Measurements from ENCODE around the gene RPP21.

The RPP21 gene

GRCh38 chr6:30386166-30386565, 41.2 kb downstream of the RPP21 start:
- Mint-ChIP-seq H3K9me3 (no peaks in the 10 kb centered on the region), H3K27me3 (peaks cover 79% of the 10 kb centered on the region), H3K27ac (no peak overlapping the region), H3K36me3 (ENCODE audit: low read depth) (no peaks in the 10 kb centered on the region), H3K4me3 (no peak overlapping the region), H3K4me1 (no peaks in the 10 kb centered on the region)
- ATAC-seq (no peak), DNase-seq (no peak)

GRCh38 chr6:30391240-30391639, 46.3 kb downstream of the RPP21 start:
- Mint-ChIP-seq H3K4me3 (no peak overlapping the region), H3K9me3 (no peaks in the 10 kb centered on the region), H3K36me3 (ENCODE audit: low read depth) (no peaks in the 10 kb centered on the region), H3K4me1 (no peaks in the 10 kb centered on the region), H3K27ac (no peak overlapping the region), H3K27me3 (peaks cover 72% of the 10 kb centered on the region)
- peak; percentile 79 for ATAC-seq
- no peak for DNase-seq

- Mint-ChIP-seq H3K4me3 (no peak overlapping the region), H3K27me3 (peaks cover 59% of the 10 kb centered on the region), H3K4me1 (no peaks in the 10 kb centered on the region), H3K27ac (no peak overlapping the region), H3K9me3 (no peaks in the 10 kb centered on the region), H3K36me3 (ENCODE audit: low read depth) (no peaks in the 10 kb centered on the region)
- no peak for DNase-seq
- no peak for ATAC-seq
Measured at GRCh38 chr6:30394139-30394538, 49.2 kb downstream of the RPP21 start.
